Cerebellar cortex (tissue), 1 donor: ENCODE data around the gene ABHD2.
A peak's percentile ranks its signal among the peaks of the same experiment; 100 is the strongest.
"Not testable (repeated sequence)": the region's sequence is repeated elsewhere in the genome, so short reads cannot be mapped to it uniquely, and the experiment has no call there.

ENCODE experiments used
- DNase-seq: peaks from one replicate; pipeline ENCODE4 v3.0.0-alpha.2; 2015; ENCODE audit warnings: low spot score

ABHD2 gene

DNA sequence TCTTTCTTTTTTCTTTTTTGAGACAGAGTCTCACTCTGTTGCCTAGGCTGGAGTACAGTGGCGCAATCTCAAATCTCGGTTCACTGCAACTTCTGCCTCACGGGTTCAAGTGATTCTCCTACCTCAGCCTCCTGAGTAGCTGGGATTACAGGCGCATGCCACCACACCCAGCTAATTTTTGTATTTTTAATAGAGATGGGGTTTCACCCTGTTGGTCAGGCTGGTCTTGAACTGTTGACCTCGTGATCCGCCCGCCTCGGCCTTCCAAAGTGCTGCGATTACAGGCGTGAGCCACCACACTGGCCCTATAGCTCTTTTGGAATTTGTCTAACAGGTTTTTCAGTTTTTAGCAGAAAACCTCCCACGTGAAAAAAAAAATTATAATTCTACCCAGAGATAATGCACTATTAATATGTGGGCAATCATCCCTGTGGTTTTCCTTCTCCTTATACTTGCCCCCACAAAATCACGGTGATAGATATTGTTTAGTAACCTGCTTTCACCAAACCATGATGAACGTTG lies 32.3 kb downstream of the ABHD2 start:
- DNase-seq: not testable (repeated sequence)

DNA sequence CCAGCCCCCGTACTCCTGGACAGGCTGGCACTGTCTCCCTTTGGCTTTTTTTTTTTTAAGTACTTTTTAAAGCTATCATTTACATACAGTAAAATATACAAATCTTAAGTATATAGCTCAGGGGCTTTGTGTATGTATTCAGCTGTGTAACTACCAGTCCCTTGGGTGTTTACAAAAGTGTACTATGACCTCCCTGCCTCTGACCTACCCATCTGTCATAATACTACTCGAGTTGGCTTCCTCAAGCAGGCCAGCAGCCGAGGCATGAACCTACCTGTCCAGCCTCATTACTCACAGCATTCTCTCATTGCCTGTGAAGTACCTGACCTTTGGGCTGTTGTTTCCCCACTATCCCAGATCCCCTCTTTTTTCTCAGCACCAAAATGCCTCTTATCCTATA lies 33.2 kb downstream of the ABHD2 start:
- DNase-seq: no peak

- DNase-seq: no peak
These were observed 34.4 kb downstream of the ABHD2 start for GRCh38 chr15:89122505-89123180.

GRCh38 chr15:89123181-89123525 lies 34.9 kb downstream of the ABHD2 start:
- no peak for DNase-seq

DNA sequence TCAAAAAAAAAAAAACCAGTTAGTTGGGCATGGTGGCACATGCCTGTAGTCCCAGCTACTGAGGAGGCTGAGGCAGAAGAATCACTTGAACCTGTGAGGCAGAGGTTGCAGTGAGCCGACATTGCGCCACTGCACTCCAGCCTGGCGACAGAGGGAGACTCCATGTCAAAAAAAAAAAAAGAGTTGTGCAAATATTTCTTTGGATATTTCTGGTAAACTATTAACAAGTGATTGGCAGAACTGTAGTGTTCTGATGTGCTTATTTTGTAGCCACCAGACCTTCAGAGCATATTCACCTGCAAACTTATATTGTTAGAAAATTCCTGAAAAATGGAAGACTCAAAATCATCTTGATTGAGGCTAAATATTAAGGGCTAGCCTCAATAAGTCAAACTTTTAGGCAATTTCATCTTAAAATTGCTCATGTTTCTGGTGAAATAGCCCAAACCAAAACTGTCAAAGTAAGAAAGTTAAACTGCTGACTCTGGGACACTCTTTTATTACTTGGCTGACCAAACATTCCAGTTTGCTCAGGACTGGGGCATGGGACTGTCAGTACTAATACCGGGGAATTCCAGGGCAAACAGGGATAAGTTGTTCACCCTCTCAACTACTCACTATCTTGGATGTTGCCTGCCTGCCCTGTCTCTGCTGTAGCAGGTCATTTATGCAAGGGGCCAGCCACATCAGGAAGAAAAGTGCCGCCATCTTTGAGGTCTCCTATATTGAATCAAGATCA lies 37.0 kb downstream of the ABHD2 start:
- no peak for DNase-seq

- DNase-seq: no peak
These were observed 37.8 kb downstream of the ABHD2 start for GRCh38 chr15:89126009-89126408.

DNA sequence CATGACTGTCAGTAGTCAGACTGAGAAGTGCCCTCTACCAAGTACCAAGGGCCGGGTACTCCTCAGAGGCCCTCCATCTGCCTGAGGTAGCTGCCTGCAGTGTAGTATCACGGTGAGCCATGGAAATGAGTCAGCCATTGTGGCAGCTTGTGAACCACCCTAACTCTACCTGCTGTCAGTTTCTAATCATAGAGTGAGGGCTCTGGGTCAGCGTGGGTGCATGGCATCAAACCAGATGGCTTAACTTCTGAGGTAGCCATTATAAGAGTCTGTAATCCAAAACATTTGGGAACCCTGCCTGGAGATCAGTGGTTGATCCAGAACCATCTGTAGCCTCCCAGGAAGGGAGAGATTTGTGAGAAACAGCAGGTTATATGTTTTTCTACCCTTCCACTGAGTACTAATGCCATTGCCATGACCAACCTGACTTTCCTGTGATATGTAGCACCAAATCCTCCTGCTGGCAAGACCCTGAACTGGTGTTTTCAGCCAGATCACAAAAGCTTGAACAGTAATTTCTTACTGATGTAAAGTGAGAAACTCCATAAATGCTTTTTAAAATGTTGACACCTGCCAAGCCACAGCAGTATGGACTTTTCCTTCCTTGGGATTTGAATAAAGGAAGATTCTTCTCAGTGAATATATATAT lies 38.9 kb downstream of the ABHD2 start:
- DNase-seq: peak; percentile 98

DNA sequence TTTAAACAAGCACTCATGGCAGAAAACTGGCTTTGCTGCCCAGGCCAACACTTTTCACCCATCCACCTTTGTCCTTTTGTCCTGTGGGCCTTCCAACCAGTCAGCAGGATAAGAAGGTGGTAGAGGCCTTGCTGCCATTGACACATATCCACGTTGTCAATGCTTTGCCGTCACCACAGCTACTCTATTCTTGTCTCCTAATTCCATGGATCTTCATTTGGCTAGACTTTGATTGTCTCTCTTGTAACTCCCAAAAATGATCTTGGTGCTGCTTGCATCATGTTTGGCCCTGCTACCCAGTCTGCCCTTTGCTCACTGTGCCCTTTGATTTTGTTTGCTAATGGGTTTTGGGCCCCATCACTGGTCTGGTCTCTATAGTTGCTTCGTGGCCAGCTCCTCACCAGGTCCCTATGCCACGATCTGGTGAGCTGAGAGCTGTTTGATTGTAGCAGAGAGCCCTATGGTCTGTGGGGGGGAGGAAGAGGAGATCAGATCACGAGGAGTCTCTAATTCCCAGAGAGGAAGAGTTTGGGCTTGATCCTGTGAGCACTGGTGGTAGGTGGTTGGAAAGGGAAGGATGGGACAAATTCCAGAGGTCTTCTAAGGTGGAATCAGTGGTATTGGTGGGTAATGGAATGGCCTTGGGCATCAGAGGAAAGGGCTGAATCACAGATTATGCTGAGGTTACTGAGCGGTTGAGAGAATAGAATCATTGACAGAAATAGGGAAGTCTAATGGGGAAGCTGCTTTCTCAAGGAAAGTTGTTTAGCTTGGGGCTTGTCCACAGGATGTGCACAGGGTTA lies 40.3 kb downstream of the ABHD2 start:
- DNase-seq: no peak

- DNase-seq: no peak
These were observed 41.0 kb downstream of the ABHD2 start for GRCh38 chr15:89129123-89129815.

DNA sequence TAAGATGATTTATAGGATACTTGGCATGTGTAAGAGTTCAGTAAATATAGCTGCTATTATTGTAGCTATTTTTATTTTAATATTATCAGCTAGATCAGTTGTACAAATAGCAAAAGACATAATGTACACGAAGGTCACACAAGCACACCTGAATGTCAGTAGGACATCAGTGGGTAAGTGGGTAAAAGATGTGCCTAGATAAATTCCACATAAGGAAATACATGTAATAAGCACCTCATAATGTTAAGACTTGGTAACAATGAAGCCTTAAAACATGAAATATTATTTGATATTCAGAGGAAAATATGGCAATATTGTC lies 41.5 kb downstream of the ABHD2 start:
- DNase-seq: no peak

DNA sequence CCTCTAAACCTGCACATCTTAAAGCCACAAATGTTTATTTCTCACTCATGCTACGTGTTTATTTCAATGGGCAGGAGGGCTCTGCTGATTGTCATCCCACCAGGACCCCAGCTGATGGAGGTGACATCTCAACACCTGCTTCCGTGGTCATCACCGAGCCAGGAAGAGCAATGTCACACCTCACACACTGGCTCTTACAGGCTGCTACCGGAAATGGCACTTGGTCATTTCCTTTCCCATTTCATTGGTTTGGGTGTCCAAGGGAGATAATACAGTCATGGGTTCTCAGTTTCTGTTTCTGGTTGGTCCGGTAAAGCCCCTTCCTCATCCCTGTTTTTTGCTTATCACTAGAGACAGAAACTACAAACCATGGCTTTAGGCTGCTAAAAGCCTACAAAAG lies 41.9 kb downstream of the ABHD2 start:
- DNase-seq: peak; percentile 12

DNA sequence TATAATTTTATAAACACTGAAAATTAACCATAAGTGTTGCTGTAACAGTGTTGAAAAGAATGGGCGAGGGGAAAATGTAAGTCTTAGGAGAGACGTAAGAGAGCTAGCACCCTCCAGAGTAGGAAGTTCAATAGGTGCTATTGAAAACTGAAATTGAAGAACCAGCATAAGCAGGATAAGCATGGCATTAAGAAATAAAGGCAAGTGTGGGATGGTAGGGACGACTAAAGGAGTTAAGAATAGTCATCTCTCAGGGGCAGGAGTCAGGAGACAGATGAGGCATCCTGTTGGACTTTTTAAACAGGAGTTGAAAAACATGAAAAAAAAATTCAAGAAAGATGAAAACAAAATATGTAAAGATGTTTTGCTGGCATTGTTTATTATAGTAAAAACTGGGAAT lies 43.5 kb downstream of the ABHD2 start:
- peak; percentile 10 for DNase-seq

GRCh38 chr15:89132611-89133507 lies 44.6 kb downstream of the ABHD2 start:
- DNase-seq: no peak

DNA sequence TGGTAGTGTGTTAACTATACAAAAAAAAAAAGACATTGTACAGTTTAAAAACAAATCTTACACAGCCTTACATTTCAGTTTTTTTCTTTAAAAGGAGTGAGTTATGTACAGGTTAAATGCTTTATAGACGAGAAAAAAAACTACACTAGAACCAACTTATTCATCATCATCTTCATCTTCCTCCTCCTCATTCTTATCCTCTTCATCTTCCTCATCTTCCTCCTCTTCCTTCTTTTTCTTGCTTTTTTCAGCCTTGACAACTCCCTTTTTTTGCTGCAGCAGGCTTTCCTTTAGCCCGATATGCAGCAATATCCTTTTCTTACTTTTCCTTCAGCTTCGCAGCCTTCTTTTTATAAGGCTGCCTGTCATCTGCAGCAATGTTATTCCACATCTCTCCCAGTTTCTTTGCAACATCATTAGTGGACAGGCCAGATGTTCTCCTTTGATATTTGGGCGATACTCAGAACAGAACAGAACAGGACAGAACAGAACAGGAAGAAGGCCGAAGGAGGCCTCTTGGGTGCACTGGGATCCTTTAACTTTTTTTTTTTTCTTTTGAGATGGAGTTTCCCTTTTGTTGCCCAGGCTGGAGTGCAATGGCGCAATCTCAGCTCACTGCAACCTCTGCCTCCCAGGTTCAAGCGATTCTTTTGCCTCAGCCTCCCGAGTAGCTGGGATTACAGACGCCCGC lies 47.3 kb downstream of the ABHD2 start:
- not testable (repeated sequence) for DNase-seq

GRCh38 chr15:89136078-89136806 lies 48.0 kb downstream of the ABHD2 start:
- DNase-seq: no peak

DNA sequence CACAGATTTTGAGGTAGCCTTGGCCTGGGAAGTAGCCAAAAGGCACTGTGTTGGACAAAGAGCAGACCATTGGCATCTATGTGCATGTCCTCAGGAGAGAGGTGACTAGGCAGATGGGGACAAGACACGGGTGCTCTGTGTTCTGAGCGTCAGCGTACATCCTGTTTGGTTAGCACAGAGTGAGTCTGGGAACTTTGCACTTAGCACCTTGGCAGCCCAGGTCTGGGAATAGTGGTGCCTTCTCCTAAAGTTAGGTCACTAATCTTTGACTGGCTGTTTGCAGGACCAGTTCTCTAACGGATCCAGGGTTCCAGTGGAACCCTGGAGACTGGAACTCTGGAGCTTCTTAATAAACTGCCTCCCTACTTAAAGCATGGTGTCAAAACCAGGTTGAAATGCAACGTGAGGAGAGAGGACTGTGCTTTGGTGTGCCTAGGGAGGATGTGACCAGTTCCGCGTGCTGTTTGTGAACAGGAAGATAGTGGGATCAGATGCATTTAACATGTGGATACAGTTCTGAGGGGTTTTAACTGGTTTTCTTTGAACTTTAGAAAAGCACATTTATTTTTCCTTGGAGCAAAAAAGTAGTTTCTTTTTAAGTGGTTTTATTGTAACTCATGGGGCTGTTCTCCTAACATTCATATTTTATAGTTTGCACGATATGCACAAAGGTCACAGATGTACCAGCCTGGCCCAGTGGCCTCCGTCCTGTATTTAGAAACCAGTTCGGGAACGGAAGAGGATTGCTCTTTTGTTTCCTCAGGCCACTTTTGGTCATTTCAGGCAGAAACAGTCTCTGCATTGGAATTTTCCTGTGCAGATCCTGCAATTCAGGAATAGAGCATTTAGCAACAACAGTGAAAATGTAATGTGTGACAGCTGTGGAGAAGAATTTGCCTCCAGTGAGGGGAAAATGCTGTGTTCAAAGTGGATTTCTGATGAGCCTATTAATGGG lies 48.8 kb downstream of the ABHD2 start:
- peak; percentile 98 for DNase-seq

GRCh38 chr15:89137926-89138325 lies 49.7 kb downstream of the ABHD2 start:
- DNase-seq: no peak

DNA sequence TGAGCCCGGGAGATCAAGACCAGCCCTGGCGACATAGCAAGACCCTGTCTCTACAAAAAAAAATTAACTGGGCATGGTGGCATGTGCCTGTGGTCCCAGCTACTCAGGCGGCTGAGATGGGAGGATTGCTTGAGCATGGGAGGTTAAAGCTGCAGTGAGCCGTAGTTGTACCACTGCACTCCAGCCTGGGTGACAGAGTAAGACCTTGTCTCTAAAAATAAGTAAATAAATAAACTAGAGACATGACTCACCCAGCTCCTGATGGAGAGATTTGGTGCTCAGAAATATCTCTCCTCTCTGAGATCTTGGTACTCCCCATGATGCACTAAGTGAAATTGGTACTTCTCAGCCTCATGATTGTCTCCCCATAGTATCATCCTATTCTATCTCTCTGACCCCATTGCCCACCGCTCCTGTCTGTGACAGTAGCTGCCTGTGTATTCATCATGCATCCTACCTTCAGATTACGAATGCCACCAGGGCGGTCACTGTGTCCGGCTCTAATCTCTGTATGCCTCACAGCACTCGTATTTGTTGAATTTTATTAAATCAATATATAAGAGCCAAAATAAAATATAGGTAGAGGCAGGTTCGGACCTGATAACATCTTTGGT lies 50.9 kb downstream of the ABHD2 start:
- DNase-seq: no peak
